Activated naive CD4-positive, alpha-beta T cell treated with Interleukin-2 at 50 U/mL for 16 hours (primary cell): ENCODE results near the gene GLIS1.

Source experiments
- DNase-seq: peaks from one replicate; pipeline ENCODE4 v3.0.0-alpha.2; 2020

GLIS1 gene

DNA sequence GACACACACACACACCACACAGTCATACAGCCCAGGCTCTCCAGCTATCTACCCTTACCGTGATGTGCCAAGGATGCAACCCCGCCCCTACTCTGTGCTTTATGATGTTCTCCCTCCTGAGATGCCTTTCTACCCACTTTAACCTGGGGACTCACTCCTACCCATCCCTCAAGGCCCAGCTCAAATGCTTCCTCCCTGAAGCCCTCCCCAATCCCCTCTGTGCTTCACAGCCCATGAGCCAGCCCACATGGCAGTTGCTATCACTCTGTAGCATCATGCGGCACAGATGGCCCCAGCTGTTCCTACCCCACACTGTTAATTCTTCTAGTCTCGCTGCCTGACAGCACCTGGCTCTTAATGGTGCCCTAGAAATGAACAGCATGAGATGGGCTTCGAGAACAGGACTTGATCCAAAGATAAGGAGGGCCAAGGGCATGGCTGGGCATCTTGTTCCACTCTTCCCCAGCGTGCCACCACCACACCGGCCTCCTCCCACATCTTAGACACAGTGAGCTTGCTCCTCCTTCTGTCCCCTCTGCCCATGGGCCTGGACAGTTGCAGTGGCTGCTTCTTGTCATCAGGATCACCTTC, 109.8 kb downstream of the GLIS1 start:
- DNase-seq = no peak

DNA sequence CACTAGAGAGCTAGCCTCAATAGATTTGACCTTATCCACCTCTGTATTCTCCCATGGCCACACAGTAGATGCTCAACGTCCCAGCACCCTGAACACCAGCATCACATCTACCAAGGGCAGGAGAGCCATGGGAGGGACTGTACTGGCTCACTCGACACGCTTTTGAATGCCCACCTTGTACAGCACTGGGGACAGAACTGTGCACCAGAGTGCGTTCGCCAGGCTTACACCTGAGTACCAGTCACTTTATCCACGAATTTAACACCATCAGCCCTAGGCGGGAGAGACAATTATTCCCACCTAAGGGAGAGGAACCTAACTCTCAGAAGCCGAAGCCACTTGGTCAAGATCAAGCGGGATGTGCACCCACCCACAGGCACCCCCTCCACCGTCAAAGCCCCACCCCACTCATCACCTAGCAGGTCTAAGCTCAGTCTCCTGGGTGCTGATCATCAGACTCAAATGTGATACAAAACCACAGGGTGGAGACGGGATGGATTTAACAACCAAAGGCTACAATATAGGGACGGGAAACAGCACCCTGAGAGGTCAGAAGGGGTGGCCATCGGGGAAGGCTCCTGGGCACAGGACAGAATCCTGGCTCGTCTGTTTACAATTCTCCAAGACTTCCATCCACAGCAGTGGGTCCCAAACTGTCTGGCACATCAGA, 110.5 kb downstream of the GLIS1 start:
- DNase-seq = no peak

DNA sequence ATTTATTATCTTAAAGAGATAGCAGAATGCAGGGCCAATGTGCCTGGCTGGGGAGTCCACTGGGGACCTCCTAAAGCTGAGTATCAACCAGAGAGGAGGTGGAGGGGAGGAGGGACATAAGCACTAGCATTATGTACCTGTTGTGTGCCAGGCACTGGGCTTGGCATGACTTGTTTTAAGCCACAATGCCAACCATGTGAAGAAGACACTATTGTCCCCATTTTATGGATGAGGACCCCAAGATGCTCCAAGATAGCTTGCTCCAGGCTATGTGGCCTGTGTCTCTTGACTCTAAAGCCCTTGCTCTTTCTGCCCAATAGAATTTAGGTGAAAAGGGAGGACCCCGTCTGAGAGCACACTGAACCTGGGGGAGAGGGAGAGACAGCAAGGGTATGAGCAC, 111.3 kb downstream of the GLIS1 start:
- DNase-seq = no peak

DNA sequence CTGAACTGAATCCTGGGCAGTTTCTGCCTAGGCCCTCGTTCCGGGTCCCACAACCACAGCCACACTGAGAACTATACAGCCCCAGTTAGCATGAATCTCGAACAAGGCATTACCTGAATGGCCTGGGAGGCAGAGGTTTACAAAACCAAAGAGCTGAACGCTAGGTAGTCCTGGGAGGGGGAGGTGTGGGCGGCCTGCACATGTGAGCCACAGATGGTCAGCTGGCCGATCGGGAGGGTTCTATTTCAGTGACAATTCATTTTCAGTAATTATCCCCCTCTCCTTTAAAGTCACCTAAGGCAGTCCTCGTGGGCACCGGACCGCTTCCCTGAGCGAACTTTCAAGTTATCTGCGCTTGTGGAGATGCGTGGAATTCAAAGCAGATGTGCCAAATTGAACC, 111.9 kb downstream of the GLIS1 start:
- no peak for DNase-seq

DNA sequence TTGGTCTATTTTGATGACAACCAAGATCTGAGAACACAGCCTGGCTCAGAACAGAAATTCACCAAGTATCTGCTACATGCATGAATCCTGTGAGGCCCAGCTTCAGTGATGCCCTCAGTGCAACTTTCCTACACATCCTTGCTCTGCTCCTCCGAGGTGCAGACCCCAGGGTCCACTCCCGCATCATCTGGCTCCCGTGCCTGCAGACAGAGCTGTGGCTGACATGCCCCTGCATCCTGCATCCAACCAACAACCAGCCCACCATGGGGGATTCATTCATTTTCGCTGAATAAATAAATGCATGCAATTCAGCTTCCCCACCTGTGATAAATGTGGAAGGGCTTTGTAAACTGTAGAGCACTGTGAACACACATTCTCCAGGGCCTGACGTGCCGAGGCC, 112.3 kb downstream of the GLIS1 start:
- DNase-seq = no peak

DNA sequence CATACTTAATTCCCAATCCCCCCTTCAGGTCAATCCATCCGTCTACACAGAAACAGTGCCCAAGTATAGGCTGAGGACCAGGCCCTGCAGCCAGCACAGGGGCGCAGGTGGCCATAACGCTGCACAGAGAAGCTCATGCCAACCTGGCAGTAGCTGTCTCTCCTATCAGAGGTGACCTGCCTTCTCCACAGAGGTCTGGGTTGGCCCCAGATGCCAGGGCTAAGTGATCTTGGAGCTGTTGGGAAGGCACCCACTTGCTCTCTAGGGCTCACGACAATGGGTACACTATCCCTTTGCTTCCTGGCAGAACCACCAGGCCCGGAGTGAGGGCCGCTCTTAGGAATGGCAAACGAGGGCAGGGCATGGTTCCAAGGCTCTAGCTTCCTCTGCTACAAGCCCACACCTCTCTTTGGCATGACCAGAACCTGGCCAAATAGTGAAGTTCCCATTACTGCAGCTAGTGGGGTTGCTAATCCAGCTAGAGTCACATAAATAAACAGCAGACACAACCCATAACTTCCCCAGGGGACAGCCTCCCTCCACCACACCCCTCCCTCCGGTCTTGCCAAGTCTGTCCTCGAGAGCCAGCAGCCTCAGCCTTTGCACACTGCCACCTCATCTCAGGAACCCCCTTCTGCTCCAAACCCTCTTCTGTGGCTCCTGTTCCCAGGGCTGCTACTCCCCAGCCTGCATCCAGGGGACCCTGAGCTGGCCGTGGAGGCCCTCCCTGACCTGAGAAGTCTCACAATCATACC, 113.0 kb downstream of the GLIS1 start:
- no peak for DNase-seq

DNA sequence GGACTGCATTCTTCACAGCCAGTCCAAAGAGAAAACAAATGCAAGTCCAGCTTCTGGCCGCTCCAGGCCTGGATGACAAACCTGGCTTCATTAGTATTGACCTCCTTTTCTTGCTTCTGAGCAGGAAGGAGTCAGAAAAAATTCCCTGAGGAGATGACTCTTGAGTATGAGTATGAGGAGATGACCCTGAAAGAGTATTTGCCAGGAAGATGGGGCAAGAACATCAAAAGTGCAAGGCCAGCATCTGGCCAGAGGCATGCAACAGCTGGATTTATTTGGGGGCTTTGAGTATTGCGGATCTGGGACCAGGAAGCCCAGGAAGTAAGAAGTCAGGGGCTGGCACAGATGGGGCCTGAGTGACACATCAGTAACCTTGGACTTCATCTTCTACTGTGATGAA, 113.9 kb downstream of the GLIS1 start:
- no peak for DNase-seq

DNA sequence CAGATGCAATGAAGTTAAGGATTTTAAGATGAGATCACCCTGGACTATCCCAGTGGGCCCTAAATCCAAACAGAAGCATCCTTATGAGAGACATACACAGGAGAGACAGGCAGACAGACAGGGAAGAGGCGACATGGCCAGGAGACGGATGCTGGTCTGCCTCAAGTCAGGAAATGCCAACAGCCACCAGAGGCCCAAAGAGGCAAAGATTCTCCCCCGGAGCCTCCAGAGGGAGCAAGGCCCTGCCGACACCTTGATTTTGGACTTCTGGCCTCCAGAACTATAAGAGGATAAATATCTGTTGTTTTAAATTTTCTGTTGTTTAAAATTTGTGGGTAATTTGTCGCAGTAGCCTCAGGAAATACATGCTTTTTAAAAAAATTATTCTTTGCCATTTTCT, 116.4 kb downstream of the GLIS1 start:
- no peak for DNase-seq

DNA sequence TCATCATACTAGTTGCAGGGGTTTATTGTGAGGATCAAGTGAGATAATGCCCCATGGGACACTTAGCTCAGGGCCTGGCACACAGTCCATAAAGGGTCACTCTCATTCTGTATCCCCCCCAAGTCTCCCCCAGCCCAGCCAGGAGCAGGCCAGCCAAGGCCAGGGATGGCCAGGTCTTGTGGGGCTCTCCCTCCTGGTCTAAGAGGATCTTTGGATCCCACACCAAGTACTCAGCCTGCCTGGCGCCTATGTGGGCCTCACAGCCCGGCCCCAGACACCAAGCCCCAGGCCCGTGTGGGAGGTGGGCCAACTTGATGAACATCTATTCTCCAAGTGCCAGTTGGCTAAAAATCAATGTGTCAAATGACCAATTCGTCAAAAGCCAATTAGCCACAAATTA, 117.8 kb downstream of the GLIS1 start:
- no peak for DNase-seq

DNA sequence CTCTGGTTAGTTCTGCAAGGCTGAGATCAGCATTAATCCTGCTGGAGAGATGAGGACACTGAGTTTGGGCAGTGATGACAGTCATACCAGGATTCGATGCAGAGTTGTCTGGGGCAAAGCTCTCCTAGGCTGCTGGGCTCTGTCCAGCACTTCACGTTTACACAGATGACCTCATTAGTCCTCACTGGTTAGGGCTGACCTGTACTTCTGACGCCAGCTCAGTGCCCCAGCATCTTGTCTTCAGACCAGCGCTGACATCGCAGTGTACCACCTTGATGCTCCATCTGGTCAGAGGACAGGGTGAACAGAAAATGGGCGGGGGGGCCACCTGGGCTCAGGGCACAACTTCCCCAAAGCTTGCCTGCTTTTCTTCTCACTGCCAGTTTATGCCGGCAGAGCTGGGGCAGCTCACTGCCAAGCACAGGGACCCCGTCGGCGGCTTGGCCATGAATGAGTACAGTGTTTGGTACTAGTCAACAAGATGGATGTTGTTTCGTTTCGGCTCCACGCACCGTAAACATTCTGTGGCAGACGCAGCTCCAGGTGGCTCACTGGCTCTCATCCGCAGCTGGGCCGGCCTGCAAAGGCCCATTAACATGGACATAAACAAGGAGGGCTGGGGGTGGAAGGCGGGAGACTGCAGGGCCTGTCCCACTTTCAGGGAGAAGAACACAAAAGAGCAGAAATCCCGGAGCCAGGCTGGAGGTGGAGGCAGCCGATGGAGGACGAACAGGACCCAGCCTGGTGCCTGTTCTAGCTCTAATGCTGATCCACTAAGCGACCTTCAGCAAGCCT, 118.7 kb downstream of the GLIS1 start:
- DNase-seq = no peak

DNA sequence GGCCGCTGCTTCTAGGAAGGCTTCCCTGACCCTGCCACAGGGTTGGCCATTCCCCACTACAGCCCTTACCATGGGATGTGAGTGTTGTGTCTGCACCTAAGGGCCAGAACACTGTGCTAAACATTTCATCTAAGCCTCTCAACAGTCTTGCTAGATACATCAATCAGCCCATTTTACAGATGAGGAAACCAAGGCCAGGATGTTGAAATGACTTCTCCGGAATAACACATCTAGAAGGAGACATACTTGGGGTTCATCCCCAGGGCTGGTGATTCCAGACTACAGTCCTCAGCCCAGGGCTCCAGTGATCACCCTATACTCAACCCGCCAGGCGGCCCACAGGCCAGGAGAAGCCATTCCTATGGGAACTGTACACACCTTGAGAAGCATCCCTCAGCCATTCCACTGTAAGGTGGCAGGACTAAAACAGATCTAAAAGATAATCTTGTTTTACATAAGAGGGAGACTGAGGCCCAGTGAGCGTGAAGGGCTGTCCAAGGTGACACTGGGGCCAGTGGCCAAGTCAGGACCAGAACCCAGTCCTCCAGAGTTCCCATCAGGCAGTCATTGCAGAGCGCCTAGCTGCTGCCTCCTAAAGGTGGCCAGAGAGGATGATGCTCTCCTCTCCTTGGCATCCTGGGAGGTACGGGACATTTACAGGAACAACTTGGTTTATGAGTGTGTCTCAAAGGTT, 119.5 kb downstream of the GLIS1 start:
- no peak for DNase-seq

DNA sequence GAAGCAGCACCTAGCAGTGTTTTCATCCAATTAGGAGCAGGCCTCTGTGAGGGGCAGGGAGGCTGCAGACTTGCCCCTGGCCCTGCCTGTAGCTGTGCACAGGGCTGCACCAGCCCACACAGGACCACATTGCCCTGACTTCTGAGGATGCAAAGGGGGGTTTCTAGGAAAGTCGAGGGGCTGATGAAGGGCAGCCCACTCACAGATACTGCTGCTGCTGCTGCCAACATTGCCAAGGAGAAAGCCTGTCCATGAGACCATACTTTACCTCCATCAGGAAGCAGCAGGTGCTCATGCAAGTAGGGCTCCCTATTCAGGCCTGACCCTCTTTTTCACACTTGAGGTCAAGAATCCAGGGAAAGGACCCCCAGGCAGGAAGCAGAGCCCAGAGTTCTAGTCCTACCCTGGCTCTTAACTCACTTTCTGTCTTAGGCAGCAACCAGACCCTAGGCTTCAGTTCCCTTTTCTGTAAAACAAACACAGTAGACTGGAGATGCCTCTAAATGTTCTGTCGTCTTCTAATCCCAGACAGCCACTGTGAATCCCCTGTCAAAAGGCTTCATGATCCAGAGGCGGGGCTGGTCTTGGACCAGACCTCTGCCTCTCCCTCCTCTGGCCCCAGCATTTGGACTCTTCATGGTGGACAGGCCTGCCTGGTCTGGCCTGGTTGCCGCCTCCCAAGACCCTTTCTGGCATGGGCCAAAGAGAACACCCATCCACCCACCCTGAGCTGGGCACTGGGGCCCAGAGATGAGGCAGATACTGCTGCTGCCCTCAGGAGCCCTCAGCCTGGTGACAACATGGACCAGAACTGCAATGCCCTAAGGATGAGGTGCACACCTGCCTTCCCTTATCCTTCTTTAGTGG, 120.2 kb downstream of the GLIS1 start:
- DNase-seq = no peak

DNA sequence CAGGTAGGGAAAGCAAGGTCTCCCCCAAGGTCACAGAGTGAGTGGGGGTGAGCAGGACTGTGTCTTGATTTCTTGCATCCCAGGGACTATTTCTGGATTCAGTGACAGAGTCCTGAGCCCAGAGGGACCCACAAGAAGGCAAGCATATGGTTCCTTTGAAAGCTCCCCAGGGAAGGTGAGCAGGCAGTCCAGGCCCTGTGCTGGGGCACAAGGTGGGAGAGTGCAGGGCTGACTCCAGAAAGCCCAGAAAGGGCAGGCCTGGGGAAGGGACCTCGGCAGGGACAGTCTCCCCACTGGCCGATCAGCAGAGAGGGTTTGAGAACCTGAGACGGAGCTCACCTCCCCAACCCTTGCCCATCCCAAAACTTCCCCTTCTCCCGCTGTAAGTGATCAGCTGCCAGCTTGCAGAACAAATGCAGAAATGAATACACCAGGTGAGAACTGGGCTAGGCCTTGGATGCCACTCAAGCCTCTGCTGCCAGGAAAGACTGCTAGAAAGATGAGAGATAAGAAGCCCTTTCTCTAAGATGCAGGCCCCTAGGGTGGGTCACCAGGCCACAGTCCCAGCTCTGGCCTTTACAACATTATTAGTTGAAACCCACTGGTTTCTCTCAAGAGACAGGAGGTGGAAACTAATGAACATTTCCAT, 121.0 kb downstream of the GLIS1 start:
- no peak for DNase-seq

DNA sequence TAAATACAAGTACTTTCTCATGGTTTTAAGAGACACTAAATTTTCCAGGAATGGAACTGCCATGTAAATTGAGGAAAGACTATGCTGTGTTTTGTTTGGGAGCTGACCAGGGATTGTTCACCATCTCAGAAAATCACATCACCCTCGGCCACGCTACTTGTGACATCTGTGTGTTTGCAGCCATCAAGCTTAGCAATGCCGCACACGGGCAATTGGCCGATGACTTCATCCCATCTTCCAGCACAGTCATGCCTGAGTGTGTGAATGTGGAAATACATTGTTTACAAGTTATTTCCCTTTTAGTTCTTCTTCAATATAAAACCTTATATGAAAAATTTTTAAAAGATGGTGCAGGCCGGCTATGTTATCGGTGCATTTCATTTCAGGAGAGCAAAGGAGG, 121.6 kb downstream of the GLIS1 start:
- DNase-seq = no peak

DNA sequence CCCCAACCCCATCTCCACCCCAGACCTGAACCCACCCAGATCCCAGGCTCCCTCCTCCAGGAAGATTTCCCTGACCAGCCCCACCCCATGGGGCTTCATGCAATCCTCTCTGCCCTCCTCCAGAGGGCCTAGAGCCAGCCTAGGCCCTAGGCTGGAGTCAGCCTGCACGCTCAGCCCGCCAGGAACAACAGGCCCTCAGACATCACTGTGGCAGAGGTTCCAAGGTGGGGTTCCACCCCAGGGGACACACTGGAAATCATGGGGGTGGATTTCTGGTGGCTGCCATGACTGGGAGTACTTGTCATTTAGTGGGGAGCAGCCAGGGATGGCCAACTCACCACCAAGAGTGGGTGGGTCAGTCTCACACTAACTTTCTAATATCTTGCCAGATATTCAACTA, 122.0 kb downstream of the GLIS1 start:
- DNase-seq = no peak

DNA sequence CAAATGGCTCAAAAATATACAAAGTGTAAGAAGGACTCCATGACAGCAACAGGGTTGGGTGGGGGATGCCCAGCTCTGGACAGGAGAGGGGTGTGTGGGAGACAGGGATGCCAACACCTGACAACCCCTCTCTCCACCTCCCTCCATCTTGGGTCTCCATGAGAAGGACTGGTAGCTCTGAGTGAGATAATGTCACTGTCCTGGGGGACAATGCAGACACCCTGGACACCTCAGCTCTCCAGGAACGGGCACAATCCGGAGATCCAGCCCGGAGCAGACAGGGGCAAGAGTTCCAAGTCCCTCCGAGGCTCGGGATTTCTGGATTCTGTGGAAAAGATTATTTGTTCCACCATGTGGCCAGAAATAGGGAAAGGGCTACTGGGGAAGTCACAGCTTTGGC, 122.5 kb downstream of the GLIS1 start:
- DNase-seq = no peak

DNA sequence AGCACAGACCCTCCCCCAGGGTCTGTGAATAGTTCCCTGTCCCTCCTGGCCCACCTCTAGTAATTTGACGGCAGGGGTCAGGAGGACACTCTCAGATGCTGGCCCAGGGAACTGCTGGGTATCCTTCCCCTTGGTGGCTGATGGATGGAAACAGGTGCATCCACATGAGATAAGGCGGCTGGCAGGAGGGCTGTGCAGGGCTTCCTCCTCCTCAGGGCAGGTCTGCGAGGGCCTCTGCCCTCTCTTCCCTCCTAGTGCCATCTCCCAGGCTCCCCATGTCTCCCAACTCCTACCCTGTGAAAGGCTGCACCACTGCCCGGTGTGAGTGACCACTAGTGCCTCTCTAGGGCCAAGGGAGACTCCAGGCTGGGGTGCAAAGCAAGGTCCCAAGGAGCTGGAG, 123.9 kb downstream of the GLIS1 start:
- no peak for DNase-seq

DNA sequence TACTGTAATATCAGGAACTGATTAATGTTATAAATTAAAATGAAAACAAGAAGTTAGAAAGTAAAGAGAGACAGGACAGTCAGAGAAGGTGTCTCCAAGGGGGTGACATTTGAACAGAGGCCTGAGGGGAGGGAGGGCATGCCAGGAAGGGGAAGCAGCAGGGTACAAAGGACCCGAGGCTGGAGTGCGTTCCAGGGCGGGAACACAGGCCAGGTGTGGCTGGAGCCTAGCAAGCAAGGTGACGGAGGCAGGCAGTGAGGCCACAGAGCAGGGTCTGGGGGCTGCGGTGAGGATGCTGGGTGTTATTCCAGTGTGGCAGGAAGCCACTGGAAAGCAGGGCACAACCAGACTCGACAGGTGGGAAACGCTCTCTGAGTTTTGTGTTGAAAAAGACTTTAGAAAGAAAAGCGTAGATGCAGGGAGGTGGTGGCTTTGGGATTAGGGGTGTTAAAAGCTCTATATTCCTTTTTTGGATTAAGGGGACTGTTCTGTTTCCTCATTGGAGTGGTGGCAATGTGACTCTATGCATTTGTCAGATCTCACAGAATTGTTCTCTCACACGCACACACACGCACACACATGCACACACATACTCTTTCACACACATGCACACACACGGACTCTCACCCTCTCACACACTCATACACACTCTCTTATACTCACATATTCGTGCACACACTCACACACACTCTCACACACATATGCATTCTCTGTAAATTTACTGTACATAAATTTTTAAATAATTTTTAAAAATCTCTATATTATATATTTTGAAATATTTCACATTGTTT, 124.5 kb downstream of the GLIS1 start:
- DNase-seq = no peak

DNA sequence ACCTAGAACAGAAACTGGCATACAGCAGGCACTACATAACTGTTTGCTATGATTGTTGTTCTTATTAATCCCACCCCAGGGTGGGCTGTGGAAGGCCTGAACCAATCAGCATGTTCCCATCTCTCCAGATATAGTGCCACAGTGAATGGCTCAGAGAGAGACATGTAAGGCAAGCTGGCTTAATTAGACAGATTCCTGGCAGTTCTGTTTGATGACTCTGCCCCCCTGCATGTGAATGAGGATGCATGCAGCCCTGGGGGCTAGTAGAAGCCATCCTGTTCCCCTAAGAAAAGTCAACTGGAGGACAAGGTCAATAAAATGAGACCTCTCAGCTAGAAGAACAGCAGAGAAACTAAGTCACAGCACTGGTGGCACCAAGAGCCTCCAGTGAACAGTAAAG, 130.3 kb downstream of the GLIS1 start:
- DNase-seq = no peak

DNA sequence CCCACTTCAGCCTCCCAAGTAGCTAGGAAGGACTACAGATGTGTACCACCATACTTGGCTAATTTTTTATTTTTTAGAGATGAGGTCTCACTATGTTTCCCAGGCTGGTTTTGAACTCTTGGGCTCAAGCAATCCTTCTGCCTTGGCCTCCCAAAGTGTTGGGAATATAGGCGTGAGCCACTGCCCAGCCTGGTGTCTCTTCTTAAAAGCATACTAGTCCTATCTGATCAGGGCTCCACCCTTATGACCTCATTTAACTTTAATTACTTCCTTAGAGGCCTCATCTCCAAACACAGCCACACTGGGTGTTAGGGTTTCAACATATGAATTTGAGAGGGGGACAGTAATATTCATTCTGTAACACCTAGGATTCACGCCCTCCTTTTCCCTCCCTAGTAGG, 130.9 kb downstream of the GLIS1 start:
- DNase-seq = no peak

DNA sequence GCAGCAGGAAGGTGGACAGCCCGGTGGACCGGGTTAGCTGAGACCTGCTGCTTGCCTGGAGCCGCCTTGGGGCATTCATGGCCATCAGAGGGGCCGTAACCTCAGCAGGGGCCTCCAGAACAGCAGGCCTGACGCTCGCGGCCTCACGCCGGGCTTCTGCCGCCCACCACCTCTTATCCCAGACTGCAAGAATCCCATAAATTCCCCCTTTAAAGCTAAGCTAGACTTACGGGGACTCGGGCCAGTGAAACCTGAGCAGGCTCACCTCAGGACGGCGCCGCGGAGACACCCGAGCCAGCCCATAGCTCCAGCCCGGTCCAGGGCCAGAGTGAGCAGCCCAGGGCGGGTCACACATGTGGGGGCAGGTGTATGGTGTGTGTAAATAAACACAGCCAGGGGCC, 132.3 kb downstream of the GLIS1 start:
- no peak for DNase-seq
